HG02623 (cell line): ENCODE measurements around the gene TCF3.

ENCODE experiments used
- ATAC-seq: cut with Tn5 transposase; IDR thresholded peaks from one replicate; pipeline ENCODE4 v1.9.1; 2021; ENCODE audit warnings: moderate library complexity; ENCODE audit not compliant: unreplicated experiment

TCF3 gene

GRCh38 chr19:1567116-1567847 lies 85.1 kb downstream of the TCF3 start:
- ATAC-seq: no peak

GRCh38 chr19:1566392-1567115 lies 85.9 kb downstream of the TCF3 start:
- no peak for ATAC-seq

- ATAC-seq: no peak
Observed at GRCh38 chr19:1563251-1563650, 89.2 kb downstream of the TCF3 start.

- ATAC-seq: no peak
Observed at GRCh38 chr19:1561236-1561842, 91.1 kb downstream of the TCF3 start.

- no peak for ATAC-seq
Observed at GRCh38 chr19:1560286-1560882, 92.0 kb downstream of the TCF3 start.
